Measurements from ENCODE around the gene CYTH1. TPM values are rescaled to one million over a fixed set of nuclear protein-coding genes. Genes with fewer than 3 reads are reported as not detected.

CYTH1 gene
- total RNA-seq, 1 donor from 2014 or later = 35.5 TPM

- H3K27me3 ChIP-seq (ENCODE audit: control insufficient read depth, insufficient read depth, low read length) = no peaks in the 10 kb centered on the region
- H3K4me3 ChIP-seq (ENCODE audit: low read depth, low read length) = no peak overlapping the region
- no peaks in the 10 kb centered on the region for H3K36me3 ChIP-seq (ENCODE audit: control insufficient read depth, insufficient read depth, low read length)
- no peak for TF ChIP-seq CTCF (IDR thresholded peaks at IDR 0.05; ENCODE audit: insufficient read depth, low read length, severe bottlenecking)
- FAIRE-seq (no peak), DNase-seq (ENCODE audit: low read depth) (no peak)
Observed at GRCh38 chr17:78763561-78763960, 18.5 kb downstream of the CYTH1 start.

GRCh38 chr17:78761789-78762406, 20.2 kb downstream of the CYTH1 start:
- DNase-seq (ENCODE audit: low read depth) = no peak
- H3K36me3 ChIP-seq (ENCODE audit: control insufficient read depth, insufficient read depth, low read length) = no peaks in the 10 kb centered on the region
- no peak for FAIRE-seq
- TF ChIP-seq CTCF (IDR thresholded peaks at IDR 0.05; ENCODE audit: insufficient read depth, low read length, severe bottlenecking) = no peak
- no peaks in the 10 kb centered on the region for H3K27me3 ChIP-seq (ENCODE audit: control insufficient read depth, insufficient read depth, low read length)
- no peak overlapping the region for H3K4me3 ChIP-seq (ENCODE audit: low read depth, low read length)

- TF ChIP-seq CTCF (IDR thresholded peaks at IDR 0.05; ENCODE audit: insufficient read depth, low read length, severe bottlenecking) = no peak
- Histone ChIP-seq H3K4me3 (ENCODE audit: low read depth, low read length) (no peak overlapping the region), H3K27me3 (ENCODE audit: control insufficient read depth, insufficient read depth, low read length) (no peaks in the 10 kb centered on the region), H3K36me3 (ENCODE audit: control insufficient read depth, insufficient read depth, low read length) (no peaks in the 10 kb centered on the region)
- DNase-seq (ENCODE audit: low read depth) (no peak), FAIRE-seq (no peak)
Observed at GRCh38 chr17:78759969-78760352, 22.1 kb downstream of the CYTH1 start.

GRCh38 chr17:78759203-78759968, 22.7 kb downstream of the CYTH1 start:
- H3K27me3 ChIP-seq (ENCODE audit: control insufficient read depth, insufficient read depth, low read length) = no peaks in the 10 kb centered on the region
- FAIRE-seq (no peak), DNase-seq (ENCODE audit: low read depth) (no peak)
- no peak overlapping the region for H3K4me3 ChIP-seq (ENCODE audit: low read depth, low read length)
- no peak for TF ChIP-seq CTCF (IDR thresholded peaks at IDR 0.05; ENCODE audit: insufficient read depth, low read length, severe bottlenecking)
- H3K36me3 ChIP-seq (ENCODE audit: control insufficient read depth, insufficient read depth, low read length) = no peaks in the 10 kb centered on the region

GRCh38 chr17:78753316-78754250, 28.5 kb downstream of the CYTH1 start:
- peak; percentile 55 for DNase-seq (ENCODE audit: low read depth)
- Histone ChIP-seq H3K27me3 (ENCODE audit: control insufficient read depth, insufficient read depth, low read length) (no peaks in the 10 kb centered on the region), H3K4me3 (ENCODE audit: low read depth, low read length) (no peak overlapping the region), H3K36me3 (ENCODE audit: control insufficient read depth, insufficient read depth, low read length) (no peaks in the 10 kb centered on the region)
- no peak for TF ChIP-seq CTCF (IDR thresholded peaks at IDR 0.05; ENCODE audit: insufficient read depth, low read length, severe bottlenecking)
- no peak for FAIRE-seq
